ENCODE measurements around the gene PNPLA7.

Gene PNPLA7

DNA sequence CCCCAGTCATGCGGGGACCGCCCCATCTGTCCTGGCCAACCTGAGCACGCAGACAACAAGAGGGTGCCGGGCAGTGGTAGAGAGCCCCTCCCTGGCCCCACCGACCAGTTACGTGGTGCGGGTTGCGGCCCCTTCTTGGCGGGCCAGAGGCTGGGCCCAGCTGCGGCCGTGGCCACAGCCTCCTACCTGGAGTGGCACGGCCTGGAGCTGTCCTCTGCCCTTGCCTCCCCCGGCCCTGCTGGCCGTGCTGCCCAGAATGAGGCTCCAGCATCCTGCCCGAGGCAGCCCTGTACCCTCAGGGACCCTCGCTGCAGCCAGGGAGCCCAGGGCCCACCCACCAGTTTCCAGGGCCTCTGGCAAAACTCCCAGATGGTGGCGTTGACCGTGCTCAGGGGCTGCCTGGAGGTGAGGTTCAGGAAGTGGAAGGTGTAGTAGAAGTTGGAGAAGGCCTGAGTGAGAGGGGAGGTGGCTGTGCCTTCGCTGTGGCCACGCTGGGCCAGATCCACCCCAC is 114.8 kb downstream of the PNPLA7 start:
- no peak for DNase-seq (ENCODE audit: low read depth in 2 of 2)

DNA sequence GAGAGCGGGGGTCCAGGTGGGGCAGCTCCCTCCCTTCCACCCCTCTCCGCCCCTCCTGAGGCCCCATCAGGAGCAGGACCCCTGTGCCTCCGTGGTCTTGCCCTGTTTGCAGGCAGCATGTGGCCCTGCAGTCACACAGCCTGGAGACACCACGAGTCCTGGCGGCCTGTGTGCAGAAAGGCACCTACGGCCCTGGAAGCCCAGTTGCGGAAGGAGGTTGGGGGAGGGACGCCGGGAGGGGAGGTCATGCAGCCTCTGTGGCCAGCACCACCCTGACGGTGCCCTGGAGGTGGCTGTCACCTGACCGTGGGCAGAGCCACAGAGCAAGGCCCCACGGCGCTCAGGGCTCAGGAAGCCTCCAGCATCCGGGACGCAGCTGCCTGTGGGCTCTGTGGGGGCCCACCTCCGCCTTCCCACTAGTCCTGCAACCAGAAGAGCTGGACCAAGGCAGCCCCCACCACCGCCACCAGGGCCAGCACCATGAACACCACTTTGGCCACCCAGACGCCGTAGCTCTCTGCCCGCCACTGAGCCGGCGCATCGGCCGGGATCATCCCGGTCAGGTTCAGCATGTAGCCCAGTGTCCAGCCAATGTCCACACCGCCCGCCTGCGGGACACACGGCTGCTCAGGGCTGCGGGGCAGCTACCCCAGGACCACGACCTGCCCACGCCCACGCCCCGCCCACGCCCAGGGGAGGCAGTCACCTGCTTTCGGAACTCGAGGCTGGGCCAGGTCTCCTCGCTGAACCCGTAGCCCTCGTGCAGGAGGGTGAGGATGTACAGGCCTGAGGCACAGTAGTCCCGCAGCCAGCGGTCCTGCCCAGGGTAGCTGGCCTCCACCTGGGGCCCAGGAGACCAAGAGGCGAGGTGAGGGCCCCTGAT is 115.5 kb downstream of the PNPLA7 start:
- DNase-seq (ENCODE audit: low read depth in 2 of 2): no peak

GRCh38 chr9:137433916-137434431 is 116.2 kb downstream of the PNPLA7 start:
- no peak for DNase-seq (ENCODE audit: low read depth in 2 of 2)

DNA sequence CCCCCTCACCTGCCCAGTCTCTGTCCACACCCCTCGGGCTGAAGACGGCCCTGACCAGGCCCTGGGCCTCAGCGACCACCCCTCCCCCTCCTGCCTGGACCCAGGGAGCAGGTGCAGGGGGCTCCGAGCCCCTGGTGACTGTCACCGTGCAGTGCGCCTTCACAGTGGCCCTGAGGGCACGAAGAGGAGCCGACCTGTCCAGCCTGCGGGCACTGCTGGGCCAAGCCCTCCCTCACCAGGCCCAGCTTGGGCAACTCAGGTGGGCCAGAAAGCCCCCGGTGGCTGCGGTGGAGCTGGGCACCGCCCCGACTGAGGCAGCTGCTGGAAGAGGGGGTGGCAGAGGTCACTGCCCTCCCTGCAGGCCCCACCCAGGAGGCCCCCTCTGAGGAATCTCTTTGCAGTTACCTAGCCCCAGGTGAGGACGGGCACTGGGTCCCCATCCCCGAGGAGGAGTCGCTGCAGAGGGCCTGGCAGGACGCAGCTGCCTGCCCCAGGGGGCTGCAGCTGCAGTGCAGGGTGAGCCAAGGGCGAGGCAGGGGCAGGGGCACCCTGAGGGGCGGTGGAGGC is 116.8 kb downstream of the PNPLA7 start:
- DNase-seq (ENCODE audit: low read depth in 2 of 2): no peak

DNA sequence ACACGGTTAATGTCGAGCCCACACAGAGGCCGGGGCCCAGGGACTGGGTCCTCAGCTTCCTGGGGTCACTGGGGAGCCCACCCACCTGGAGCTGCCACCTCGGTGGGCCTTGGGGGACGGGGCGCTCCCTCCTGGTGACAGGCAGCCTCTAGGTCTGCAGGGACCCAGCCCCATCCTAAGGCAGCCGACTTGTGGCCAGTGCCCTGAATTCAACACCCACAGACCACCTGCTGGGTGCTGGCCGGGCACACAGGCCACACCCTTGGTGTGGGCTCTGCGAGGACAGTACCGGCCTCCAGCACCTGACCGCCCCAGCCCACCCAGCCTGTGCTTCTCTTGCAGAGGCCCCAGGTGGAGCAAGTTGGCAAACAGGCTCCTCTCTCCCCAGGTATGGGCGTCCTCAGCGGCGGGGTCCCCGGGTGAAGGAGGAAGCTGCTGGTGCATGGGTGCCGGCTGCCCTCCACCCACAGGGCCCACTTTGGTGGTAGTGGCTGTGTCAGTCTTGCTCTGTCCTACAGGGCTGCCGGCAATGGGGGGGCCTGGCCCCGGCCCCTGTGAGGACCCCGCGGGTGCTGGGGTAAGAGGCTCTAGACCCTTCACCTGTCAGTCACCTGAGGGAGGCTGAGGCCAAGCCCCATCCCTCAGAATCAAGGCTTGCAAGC is 117.4 kb downstream of the PNPLA7 start:
- no peak for DNase-seq (ENCODE audit: low read depth in 2 of 2)

DNA sequence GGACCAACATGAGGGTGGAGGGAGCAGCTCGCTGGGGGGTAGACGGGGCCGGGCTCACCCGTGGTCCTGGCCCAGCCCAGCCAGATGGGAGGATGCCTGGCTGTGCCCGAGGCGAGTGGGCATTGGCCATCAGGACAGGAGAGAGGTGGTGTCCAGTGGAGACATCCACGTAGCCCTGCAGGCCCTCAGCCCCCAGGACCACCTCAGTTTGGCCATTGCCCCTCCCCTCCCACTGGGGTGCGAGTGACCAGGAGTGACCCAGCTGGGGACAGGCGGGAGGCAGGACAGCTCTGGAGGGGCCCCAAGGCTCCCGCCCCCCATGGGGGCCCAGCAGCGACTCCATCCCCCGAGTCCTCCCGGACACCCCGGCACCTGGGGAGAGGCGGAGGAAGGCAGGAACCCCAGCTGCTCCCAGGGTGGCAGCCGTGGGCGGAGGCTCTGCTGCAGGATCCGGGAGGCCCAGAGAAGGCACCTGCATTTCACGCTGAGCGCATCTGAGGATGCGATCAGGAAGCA is 118.7 kb downstream of the PNPLA7 start:
- no peak for DNase-seq (ENCODE audit: low read depth in 2 of 2)

GRCh38 chr9:137430723-137431415 is 119.3 kb downstream of the PNPLA7 start:
- no peak for DNase-seq (ENCODE audit: low read depth in 2 of 2)

GRCh38 chr9:137429974-137430722 is 120.1 kb downstream of the PNPLA7 start:
- no peak for DNase-seq (ENCODE audit: low read depth in 2 of 2)

- no peak for DNase-seq (ENCODE audit: low read depth in 2 of 2)
These were observed 120.7 kb downstream of the PNPLA7 start for GRCh38 chr9:137429546-137429890.

DNA sequence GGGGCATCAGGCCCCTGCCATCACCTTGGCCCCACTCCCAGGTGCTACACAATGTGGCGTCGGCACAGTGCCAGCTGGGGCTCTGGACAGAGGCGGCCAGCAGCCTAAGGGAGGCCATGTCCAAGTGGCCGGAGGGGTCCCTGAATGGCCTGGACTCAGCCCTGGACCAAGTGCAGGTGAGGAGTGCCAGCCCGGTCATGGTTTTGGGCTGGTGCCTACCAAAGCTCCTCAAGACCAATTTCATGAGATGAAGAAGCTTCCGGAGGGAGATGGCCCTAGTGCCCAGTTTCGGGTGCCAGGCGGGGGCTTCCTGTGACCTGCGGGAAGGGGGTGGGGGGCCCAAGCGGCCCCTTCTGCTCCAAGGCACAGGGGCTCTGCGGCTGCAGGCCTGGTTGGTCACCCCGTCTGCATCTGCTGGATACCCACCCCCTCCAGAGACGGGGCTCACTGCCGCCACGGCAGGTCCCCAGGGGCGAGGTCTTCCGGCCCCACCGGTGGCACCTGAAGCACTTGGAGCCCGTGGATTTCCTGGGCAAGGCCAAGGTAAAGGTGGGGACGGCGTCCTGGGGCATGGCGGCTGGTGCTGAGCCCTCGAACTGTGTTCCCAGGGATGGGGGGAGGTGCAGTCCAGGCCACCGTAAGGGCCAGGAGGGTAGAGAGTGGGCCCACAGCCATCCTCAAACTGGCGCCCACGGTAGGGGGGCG is 121.2 kb downstream of the PNPLA7 start:
- DNase-seq (ENCODE audit: low read depth in 2 of 2): no peak

DNA sequence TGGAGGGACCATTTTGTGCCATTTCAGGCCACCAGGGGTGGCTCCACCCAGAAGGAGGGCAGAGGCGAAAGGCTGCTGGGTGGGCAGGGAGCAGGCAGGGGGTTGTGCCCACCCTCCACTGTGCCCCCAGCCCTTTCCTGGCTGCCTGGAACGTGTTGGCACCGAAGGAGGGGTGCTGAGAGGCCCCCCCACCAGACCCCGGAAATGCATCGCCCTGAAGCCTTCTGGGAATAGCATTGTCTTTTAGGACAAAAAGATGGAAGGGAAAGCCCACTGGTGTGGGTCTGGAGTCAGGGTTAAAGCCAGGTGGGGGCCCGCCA is 121.9 kb downstream of the PNPLA7 start:
- DNase-seq (ENCODE audit: low read depth in 2 of 2): no peak

DNA sequence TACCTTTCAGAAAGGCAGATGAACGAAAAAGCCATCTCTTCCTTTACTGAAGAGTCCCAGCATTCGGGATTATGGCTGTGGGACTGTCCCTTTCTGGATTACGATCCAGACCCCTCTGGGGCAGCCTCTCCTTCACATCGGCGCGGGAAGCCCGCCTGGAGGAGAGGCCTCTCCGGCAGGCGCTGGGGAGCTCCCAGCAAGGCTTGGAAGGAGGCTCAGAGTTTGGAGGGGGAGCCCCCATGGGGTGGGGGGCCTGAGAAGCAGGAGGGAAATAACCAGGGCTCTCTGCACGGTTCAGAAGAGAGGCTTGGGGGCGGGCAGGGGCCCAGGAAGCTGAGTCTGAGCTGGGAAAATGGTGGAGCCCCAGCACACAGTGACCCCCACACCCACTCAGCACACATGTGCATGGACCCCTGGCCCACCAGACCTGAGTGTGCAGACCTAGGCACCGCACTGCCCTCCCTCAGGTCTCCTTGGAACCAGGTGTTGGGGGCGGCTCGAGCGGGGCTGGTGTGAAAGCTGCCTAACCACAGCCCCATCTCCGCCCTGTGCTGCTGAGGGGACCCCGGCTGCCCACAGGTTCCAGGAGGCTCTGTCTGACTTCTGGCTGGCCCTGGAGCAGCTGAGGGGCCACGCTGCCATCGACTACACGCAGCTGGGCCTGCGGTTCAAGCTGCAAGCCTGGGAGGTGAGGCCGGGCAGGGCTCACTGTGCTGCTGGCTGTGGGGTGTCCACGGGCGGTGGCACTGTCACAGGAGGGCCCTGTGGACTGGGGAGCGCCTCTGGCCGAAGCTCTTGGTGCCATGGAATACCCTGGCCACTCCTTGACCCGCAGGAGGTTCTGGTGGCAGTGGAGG is 122.5 kb downstream of the PNPLA7 start:
- DNase-seq (ENCODE audit: low read depth in 2 of 2): no peak

GRCh38 chr9:137426018-137426681 is 124.1 kb downstream of the PNPLA7 start:
- DNase-seq (ENCODE audit: low read depth in 2 of 2): no peak

- no peak for DNase-seq (ENCODE audit: low read depth in 2 of 2)
These were observed 126.5 kb downstream of the PNPLA7 start for GRCh38 chr9:137423514-137424291.

DNA sequence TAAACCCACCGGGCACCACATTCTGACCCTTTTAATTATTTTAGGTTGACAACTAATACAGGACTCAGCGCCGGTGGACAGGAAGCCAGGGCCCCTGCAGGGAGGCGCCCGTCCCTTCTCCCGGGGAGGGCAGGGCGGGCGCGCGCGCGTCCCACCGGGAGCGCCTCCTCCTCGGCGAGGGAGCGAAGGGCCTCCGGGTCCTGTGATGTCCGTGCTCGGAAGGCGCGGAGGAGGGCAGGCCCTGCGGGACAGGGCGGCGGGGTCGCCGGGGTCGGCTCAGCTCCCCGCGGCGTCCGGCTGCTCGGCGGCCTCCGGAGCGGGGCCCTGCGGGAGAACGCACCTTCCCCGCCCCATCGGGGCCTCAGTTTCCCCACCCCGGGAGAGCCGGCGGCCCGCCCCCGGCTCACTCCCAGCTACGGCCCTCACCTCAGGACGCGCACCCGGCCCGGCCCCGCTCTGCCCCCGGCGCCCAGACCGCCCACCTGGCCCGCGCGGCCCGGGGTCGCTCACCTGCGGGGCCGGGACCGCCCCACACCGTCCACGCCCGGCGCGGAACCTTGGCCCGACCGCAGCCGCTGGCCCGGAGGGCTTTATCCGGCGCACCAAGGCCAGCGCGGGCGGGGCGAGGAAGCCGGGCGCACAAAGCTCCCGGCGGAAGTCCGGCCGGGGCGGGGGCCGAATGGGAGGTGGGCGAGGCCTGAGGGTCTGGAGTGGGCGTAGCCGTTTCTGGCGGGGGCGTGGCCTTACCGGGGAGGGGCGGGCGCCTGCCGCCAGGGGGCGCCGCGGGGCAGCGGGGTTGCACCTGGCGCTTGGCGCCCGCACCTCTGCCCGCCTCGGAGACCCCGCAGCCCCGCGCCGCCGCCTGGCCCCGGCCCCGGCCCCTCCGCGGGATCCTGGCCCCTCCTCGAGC is 127.3 kb downstream of the PNPLA7 start, which contains the start of the genes EXD3 and NOXA1:
TSS of gene EXD3 (minus strand) at position 559 of the 910 bp plus-strand sequence. CDS start 27,805 bp downstream, outside the sequence.
TSS of gene NOXA1 (plus strand) at position 790 of the 910 bp plus-strand sequence. CDS start 137 bp downstream, outside the sequence.
- peak; percentile 90 to 92 for DNase-seq (ENCODE audit: low read depth in 2 of 2)

- no peak for DNase-seq (ENCODE audit: low read depth in 2 of 2)
These were observed 128.2 kb downstream of the PNPLA7 start for GRCh38 chr9:137421838-137422603.

All from stimulated activated CD8-positive, alpha-beta memory T cell treated with anti-CD3 and anti-CD28 coated beads, Interleukin-7, amount 100 ng/mL, for 1 hour (primary cell).